Measurements from ENCODE around the gene RAB25.

The RAB25 gene

GRCh38 chr1:156065871-156066270 is 4.9 kb downstream of the RAB25 start:
- Histone ChIP-seq H3K79me1 (replicated peaks; ENCODE audit: low read length, poor library complexity, severe bottlenecking) (peaks cover 1% of the 10 kb centered on the region), H3K9me3 (ENCODE audit: control insufficient read depth, low read length) (no peaks in the 10 kb centered on the region), H2AFZ (ENCODE audit: low read depth, low read length) (no peak overlapping the region), H2BK120ac (ENCODE audit: low read depth, low read length) (no peak overlapping the region), H3K9ac (ENCODE audit: low read length) (no peak overlapping the region), H3K27ac (ENCODE audit: low read length, poor library complexity, severe bottlenecking) (no peak overlapping the region), H2BK5ac (ENCODE audit: low read depth, low read length, poor library complexity, severe bottlenecking) (no peak overlapping the region), H4K8ac (ENCODE audit: low read length) (no peak overlapping the region), H3K4me2 (ENCODE audit: low read length, poor library complexity, severe bottlenecking) (no peak overlapping the region), H3K4ac (ENCODE audit: low read depth in 1 of 2, low read length in 2 of 2) (no peak overlapping the region), H2AK5ac (ENCODE audit: low read length, severe bottlenecking) (no peak overlapping the region), H2BK12ac (ENCODE audit: low read length in 2 of 2) (no peak overlapping the region), H3K4me3 (ENCODE audit: insufficient read depth in 1 of 2, low read depth in 1 of 2, low read length in 2 of 2) (no peak overlapping the region), H3K27me3 (ENCODE audit: control insufficient read depth in 1 of 2, insufficient read depth in 1 of 2, low read length in 2 of 2) (peaks cover 0 to 2% of the 10 kb centered on the region in 2 experiments), H4K91ac (ENCODE audit: low read length) (no peak overlapping the region), H3K23ac (ENCODE audit: low read length in 2 of 2) (no peak overlapping the region), H3K18ac (ENCODE audit: low read depth in 1 of 2, low read length in 2 of 2) (no peak overlapping the region), H3K36me3 (ENCODE audit: control insufficient read depth in 1 of 2, insufficient read depth in 2 of 2, low read depth in 1 of 2, low read length in 2 of 2) (peaks cover 0 to 3% of the 10 kb centered on the region in 2 experiments), H3K4me1 (ENCODE audit: control insufficient read depth, insufficient read depth, low read depth, low read length) (peaks cover 13% of the 10 kb centered on the region), H3K14ac (ENCODE audit: low read length in 2 of 2) (no peak overlapping the region), H2BK15ac (ENCODE audit: low read depth, poor library complexity, severe bottlenecking) (no peak overlapping the region)
- DNase-seq, result no peak
- WGBS, result 96% methylated on average over 15 of the region's 16 CpGs

DNA sequence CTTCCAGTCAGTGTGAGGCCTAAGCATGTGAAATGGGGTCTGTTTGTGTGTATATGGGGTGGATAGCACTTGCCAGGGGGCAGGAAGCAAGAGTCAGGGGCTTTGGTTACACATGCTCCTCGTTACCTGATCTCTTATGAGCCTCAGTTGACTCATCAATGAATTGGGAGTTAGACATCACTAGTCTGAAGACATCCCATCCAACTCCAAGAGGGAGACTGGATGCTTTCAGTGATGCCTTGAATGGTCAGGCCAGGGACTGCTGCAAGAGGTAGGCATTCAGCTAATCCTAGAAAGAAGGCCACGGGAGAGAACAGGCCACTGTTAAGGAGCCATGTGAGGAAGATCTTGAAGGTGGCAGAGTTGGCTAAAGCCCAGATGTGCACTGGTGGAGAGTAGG is 6.3 kb downstream of the RAB25 start:
- Histone ChIP-seq H2BK120ac (ENCODE audit: low read depth, low read length) (no peak overlapping the region), H3K79me1 (replicated peaks; ENCODE audit: low read length, poor library complexity, severe bottlenecking) (peaks cover 1% of the 10 kb centered on the region), H3K14ac (ENCODE audit: low read length in 2 of 2) (no peak overlapping the region), H3K23ac (ENCODE audit: low read length in 2 of 2) (no peak overlapping the region), H2AFZ (ENCODE audit: low read depth, low read length) (no peak overlapping the region), H3K27me3 (ENCODE audit: control insufficient read depth in 1 of 2, insufficient read depth in 1 of 2, low read length in 2 of 2) (peaks cover 0 to 10% of the 10 kb centered on the region in 2 experiments), H3K9ac (ENCODE audit: low read length) (peak overlapping the region; percentile 26), H4K91ac (ENCODE audit: low read length) (no peak overlapping the region), H3K27ac (ENCODE audit: low read length, poor library complexity, severe bottlenecking) (no peak overlapping the region), H3K4me2 (ENCODE audit: low read length, poor library complexity, severe bottlenecking) (no peak overlapping the region), H3K18ac (ENCODE audit: low read depth in 1 of 2, low read length in 2 of 2) (no peak overlapping the region), H3K9me3 (ENCODE audit: control insufficient read depth, low read length) (no peaks in the 10 kb centered on the region), H3K4me3 (ENCODE audit: insufficient read depth in 1 of 2, low read depth in 1 of 2, low read length in 2 of 2) (no peak overlapping the region), H4K8ac (ENCODE audit: low read length) (no peak overlapping the region), H3K4ac (ENCODE audit: low read depth in 1 of 2, low read length in 2 of 2) (no peak overlapping the region), H2AK5ac (ENCODE audit: low read length, severe bottlenecking) (no peak overlapping the region), H2BK15ac (ENCODE audit: low read depth, poor library complexity, severe bottlenecking) (no peak overlapping the region), H2BK5ac (ENCODE audit: low read depth, low read length, poor library complexity, severe bottlenecking) (no peak overlapping the region), H3K4me1 (ENCODE audit: control insufficient read depth, insufficient read depth, low read depth, low read length) (peaks cover 9% of the 10 kb centered on the region), H2BK12ac (ENCODE audit: low read length in 2 of 2) (no peak overlapping the region), H3K36me3 (ENCODE audit: control insufficient read depth in 1 of 2, insufficient read depth in 2 of 2, low read depth in 1 of 2, low read length in 2 of 2) (peaks cover 0 to 10% of the 10 kb centered on the region in 2 experiments)
- 71% methylated on average over 2 of the region's 2 CpGs for WGBS
- DNase-seq, result no peak

DNA sequence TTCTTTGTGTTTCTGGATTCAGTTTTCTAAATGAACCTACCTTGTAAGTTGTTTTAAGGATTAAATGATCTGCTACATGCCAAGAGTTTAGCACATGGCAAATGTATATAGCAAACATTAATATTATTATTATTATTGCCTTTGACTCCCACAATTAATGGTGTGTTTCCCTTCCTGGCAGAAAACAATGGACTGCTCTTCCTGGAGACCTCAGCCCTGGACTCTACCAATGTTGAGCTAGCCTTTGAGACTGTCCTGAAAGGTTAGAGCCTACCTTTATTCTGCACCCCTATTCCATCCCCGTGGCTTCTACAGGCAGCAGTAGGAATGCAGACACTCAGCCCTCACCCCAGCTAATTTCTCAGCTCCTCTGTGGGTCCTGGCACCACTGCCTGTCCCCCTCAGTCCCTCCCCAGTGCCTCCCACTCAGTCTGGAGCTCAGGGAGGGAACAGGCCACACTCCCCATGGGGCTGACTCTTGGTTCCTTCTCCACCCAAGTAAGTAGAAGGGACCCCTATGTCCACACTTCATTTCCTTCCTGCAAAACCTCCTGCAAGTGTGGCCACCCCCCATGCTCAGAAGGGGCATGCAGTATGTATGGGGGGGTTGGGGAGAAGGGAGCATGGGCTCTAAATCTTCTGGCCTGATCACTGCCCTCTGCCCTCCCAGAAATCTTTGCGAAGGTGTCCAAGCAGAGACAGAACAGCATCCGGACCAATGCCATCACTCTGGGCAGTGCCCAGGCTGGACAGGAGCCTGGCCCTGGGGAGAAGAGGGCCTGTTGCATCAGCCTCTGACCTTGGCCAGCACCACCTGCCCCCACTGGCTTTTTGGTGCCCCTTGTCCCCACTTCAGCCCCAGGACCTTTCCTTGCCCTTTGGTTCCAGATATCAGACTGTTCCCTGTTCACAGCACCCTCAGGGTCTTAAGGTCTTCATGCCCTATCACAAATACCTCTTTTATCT is 8.8 kb downstream of the RAB25 start:
- Histone ChIP-seq H3K79me1 (replicated peaks; ENCODE audit: low read length, poor library complexity, severe bottlenecking) (peaks cover 12% of the 10 kb centered on the region), H3K14ac (ENCODE audit: low read length in 2 of 2) (no peak overlapping the region), H2BK5ac (ENCODE audit: low read depth, low read length, poor library complexity, severe bottlenecking) (no peak overlapping the region), H3K4ac (ENCODE audit: low read depth in 1 of 2, low read length in 2 of 2) (no peak overlapping the region), H3K4me2 (ENCODE audit: low read length, poor library complexity, severe bottlenecking) (no peak overlapping the region), H3K27me3 (ENCODE audit: control insufficient read depth in 1 of 2, insufficient read depth in 1 of 2, low read length in 2 of 2) (peaks cover 0 to 10% of the 10 kb centered on the region in 2 experiments), H2BK120ac (ENCODE audit: low read depth, low read length) (no peak overlapping the region), H3K9me3 (ENCODE audit: control insufficient read depth, low read length) (no peaks in the 10 kb centered on the region), H2AFZ (ENCODE audit: low read depth, low read length) (no peak overlapping the region), H3K4me1 (ENCODE audit: control insufficient read depth, insufficient read depth, low read depth, low read length) (peaks cover 4% of the 10 kb centered on the region), H3K9ac (ENCODE audit: low read length) (no peak overlapping the region), H2AK5ac (ENCODE audit: low read length, severe bottlenecking) (no peak overlapping the region), H3K4me3 (ENCODE audit: insufficient read depth in 1 of 2, low read depth in 1 of 2, low read length in 2 of 2) (no peak overlapping the region), H4K8ac (ENCODE audit: low read length) (peak overlapping the region; percentile 19), H3K18ac (ENCODE audit: low read depth in 1 of 2, low read length in 2 of 2) (no peak overlapping the region), H3K23ac (ENCODE audit: low read length in 2 of 2) (no peak overlapping the region), H2BK12ac (ENCODE audit: low read length in 2 of 2) (no peak overlapping the region), H3K27ac (ENCODE audit: low read length, poor library complexity, severe bottlenecking) (no peak overlapping the region), H3K36me3 (ENCODE audit: control insufficient read depth in 1 of 2, insufficient read depth in 2 of 2, low read depth in 1 of 2, low read length in 2 of 2) (peaks cover 0 to 26% of the 10 kb centered on the region in 2 experiments), H4K91ac (ENCODE audit: low read length) (peak overlapping the region; percentile 64), H2BK15ac (ENCODE audit: low read depth, poor library complexity, severe bottlenecking) (peak overlapping the region; percentile 60)
- WGBS, result 92% methylated on average over 3 of the region's 3 CpGs
- DNase-seq, result no peak

- Histone ChIP-seq H3K4ac (ENCODE audit: low read depth in 1 of 2, low read length in 2 of 2) (no peak overlapping the region), H2AFZ (ENCODE audit: low read depth, low read length) (no peak overlapping the region), H3K18ac (ENCODE audit: low read depth in 1 of 2, low read length in 2 of 2) (no peak overlapping the region), H3K4me2 (ENCODE audit: low read length, poor library complexity, severe bottlenecking) (no peak overlapping the region), H2BK120ac (ENCODE audit: low read depth, low read length) (no peak overlapping the region), H4K8ac (ENCODE audit: low read length) (no peak overlapping the region), H2BK12ac (ENCODE audit: low read length in 2 of 2) (no peak overlapping the region), H3K14ac (ENCODE audit: low read length in 2 of 2) (no peak overlapping the region), H4K91ac (ENCODE audit: low read length) (no peak overlapping the region), H3K23ac (ENCODE audit: low read length in 2 of 2) (no peak overlapping the region), H3K9ac (ENCODE audit: low read length) (no peak overlapping the region), H2BK5ac (ENCODE audit: low read depth, low read length, poor library complexity, severe bottlenecking) (no peak overlapping the region), H3K27ac (ENCODE audit: low read length, poor library complexity, severe bottlenecking) (no peak overlapping the region), H3K27me3 (ENCODE audit: control insufficient read depth in 1 of 2, insufficient read depth in 1 of 2, low read length in 2 of 2) (peaks cover 0 to 10% of the 10 kb centered on the region in 2 experiments), H3K4me1 (ENCODE audit: control insufficient read depth, insufficient read depth, low read depth, low read length) (peaks cover 4% of the 10 kb centered on the region), H2AK5ac (ENCODE audit: low read length, severe bottlenecking) (no peak overlapping the region), H3K79me1 (replicated peaks; ENCODE audit: low read length, poor library complexity, severe bottlenecking) (peaks cover 19% of the 10 kb centered on the region), H3K4me3 (ENCODE audit: insufficient read depth in 1 of 2, low read depth in 1 of 2, low read length in 2 of 2) (no peak overlapping the region), H3K36me3 (ENCODE audit: control insufficient read depth in 1 of 2, insufficient read depth in 2 of 2, low read depth in 1 of 2, low read length in 2 of 2) (peaks cover 0 to 33% of the 10 kb centered on the region in 2 experiments), H3K9me3 (ENCODE audit: control insufficient read depth, low read length) (no peaks in the 10 kb centered on the region), H2BK15ac (ENCODE audit: low read depth, poor library complexity, severe bottlenecking) (no peak overlapping the region)
- DNase-seq, result no peak
- WGBS, result 100% methylated on average over 4 of the region's 4 CpGs
Observed at GRCh38 chr1:156070548-156070947, 9.6 kb downstream of the RAB25 start.

All from mesenchymal stem cell (in vitro differentiated cells and primary cell).